ENCODE measurements around the gene IRF4.

The IRF4 gene

GRCh38 chr6:391559-392440 lies at the start of gene IRF4:
TSS of gene IRF4 (plus strand) at chr6:391752. CDS start at chr6:393153, 1,401 bp downstream.
- no peak for DNase-seq

GRCh38 chr6:341914-342831 lies 49.4 kb upstream of the IRF4 start:
- no peak for DNase-seq

GRCh38 chr6:342832-343179 lies 48.7 kb upstream of the IRF4 start:
- DNase-seq, result no peak

- no peak for DNase-seq
Observed at GRCh38 chr6:343226-343935, 48.2 kb upstream of the IRF4 start.

GRCh38 chr6:343960-344815 lies 47.4 kb upstream of the IRF4 start:
- DNase-seq, result no peak

GRCh38 chr6:344816-345340 lies 46.7 kb upstream of the IRF4 start:
- DNase-seq, result no peak

- DNase-seq, result no peak
Observed at GRCh38 chr6:345747-346385, 45.7 kb upstream of the IRF4 start.

- DNase-seq, result no peak
Observed at GRCh38 chr6:346386-347030, 45.0 kb upstream of the IRF4 start.

GRCh38 chr6:347232-347631 lies 44.3 kb upstream of the IRF4 start:
- DNase-seq, result no peak

- no peak for DNase-seq
Observed at GRCh38 chr6:347951-348859, 43.3 kb upstream of the IRF4 start.

GRCh38 chr6:348860-349396 lies 42.6 kb upstream of the IRF4 start:
- no peak for DNase-seq

- DNase-seq, result no peak
Observed at GRCh38 chr6:349491-349921, 42.0 kb upstream of the IRF4 start.

- no peak for DNase-seq
Observed at GRCh38 chr6:350371-350770, 41.2 kb upstream of the IRF4 start.

- no peak for DNase-seq
Observed at GRCh38 chr6:351011-351866, 40.3 kb upstream of the IRF4 start.

- no peak for DNase-seq
Observed at GRCh38 chr6:351867-352289, 39.7 kb upstream of the IRF4 start.

GRCh38 chr6:352474-352873 lies 39.1 kb upstream of the IRF4 start:
- DNase-seq, result no peak

GRCh38 chr6:352896-353470 lies 38.6 kb upstream of the IRF4 start:
- DNase-seq, result no peak
